ENCODE data around the gene SEMA3A. TPM values are rescaled to one million over a fixed set of nuclear protein-coding genes. Genes with fewer than 3 reads are reported as not detected.

The SEMA3A gene
- polyA plus RNA-seq, 1 donor from 2014 or later = 0.08 TPM

DNA sequence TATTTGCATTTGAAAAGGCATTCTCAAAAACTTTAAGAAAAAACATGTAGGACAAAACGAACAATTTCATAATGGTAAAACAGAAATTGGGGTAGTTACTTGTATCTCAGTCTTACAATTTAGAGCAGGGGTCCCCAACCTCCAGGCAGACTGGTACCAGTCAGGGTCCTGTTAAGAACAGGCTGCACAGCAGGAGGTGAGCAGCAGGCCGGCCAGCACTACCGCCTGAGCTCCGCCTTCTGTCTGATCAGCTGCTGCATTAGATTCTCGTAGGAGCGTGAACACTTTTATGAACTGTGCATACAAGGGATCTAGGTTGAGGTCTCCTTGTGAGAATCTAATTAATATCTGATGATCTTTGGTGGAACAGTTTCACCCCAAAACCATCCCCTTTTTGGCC is 77.3 kb downstream of the SEMA3A start:
- Mint-ChIP-seq H3K36me3 (no peaks in the 10 kb centered on the region), H3K4me3 (no peak overlapping the region), H3K4me1 (no peaks in the 10 kb centered on the region), H3K9me3 (peaks cover 0 to 8% (median 1%) of the 10 kb centered on the region in 3 donors), H3K27ac (no peak overlapping the region), H3K27me3 (no peaks in the 10 kb centered on the region)

DNA sequence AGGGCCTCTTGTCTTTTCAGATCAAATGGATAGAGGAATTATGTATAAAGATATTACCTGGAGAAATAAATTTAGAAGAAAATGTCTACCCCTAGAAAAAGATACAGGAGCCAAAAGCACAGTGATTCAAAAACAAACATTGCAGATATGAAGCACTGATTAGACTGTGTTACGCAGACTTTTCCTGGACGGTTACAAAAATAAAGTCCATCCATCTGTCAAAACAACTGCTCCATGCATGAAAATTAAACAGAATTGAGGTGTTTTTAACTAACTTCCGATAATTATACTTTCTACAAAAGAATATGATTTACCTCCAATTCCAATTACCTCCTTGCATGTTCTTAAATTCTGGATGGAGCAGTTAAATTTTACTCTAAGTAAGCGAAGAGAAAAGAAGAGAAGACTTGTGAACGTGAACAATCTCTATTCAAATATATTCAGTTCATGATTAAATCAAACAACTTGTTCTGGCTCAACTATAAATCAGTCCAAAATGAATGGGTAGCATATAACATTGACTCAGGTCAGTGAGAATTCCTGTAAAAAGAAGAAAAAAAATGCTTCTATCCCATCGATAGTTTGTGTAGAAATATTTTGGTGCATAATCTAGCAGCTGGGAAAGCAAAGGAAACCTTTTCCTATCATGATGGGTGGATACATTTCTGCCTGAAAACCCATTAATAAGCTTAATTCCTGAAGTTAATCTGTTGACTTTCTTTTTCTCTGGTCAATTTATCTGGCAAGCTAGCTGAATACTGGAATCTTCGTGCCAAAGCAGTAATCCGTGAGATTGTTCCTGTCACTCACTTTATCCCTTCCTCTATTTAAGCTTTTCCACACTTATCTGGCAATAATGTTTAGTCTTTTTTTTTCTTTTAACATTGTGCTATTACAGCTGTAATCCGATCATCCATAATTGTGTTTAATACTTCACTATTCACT is 80.4 kb downstream of the SEMA3A start:
- no peaks in the 10 kb centered on the region for H3K27me3 Mint-ChIP-seq
- no peaks in the 10 kb centered on the region for H3K4me1 Mint-ChIP-seq
- H3K9me3 Mint-ChIP-seq = peaks cover 0 to 13% (median 1%) of the 10 kb centered on the region in 3 donors
- H3K36me3 Mint-ChIP-seq = no peaks in the 10 kb centered on the region
- H3K27ac Mint-ChIP-seq = no peak overlapping the region
- no peak overlapping the region for H3K4me3 Mint-ChIP-seq

GRCh38 chr7:84113286-84113685 is 81.3 kb downstream of the SEMA3A start:
- H3K36me3 Mint-ChIP-seq = no peaks in the 10 kb centered on the region

GRCh38 chr7:84112771-84113170 is 81.8 kb downstream of the SEMA3A start:
- Mint-ChIP-seq H3K27ac (no peak overlapping the region), H3K36me3 (no peaks in the 10 kb centered on the region), H3K4me3 (no peak overlapping the region)

More at GRCh38 chr7:84113286-84113685, 81.3 kb downstream of the SEMA3A start:
- H3K4me1 Mint-ChIP-seq = no peaks in the 10 kb centered on the region
- H3K27ac Mint-ChIP-seq = no peak overlapping the region
- no peaks in the 10 kb centered on the region for H3K27me3 Mint-ChIP-seq
- no peak overlapping the region for H3K4me3 Mint-ChIP-seq
- peaks cover 0 to 9% (median 1%) of the 10 kb centered on the region in 3 donors for H3K9me3 Mint-ChIP-seq

DNA sequence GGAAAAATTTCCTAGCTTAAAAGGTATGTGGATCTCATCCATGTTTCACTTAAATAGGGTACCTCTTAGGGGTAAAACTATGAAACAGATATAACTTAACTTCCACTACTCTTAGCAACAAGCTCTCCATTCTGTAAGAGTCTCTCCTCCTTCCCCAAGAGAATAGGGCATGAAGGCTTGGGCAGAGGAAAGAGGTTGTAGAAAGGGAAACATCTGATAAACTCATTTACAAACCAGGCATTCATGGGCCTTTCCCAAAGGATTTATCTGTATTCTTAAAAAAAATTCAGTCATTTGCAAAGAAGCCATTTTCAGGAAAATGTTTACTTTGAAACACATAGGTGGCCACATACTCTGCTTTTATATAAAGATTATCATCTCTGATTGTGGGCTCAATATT is 82.7 kb downstream of the SEMA3A start:
- Mint-ChIP-seq H3K36me3 (no peaks in the 10 kb centered on the region), H3K4me1 (no peaks in the 10 kb centered on the region), H3K27me3 (no peaks in the 10 kb centered on the region), H3K4me3 (no peak overlapping the region), H3K9me3 (peaks cover 1 to 9% (median 2%) of the 10 kb centered on the region in 3 donors), H3K27ac (no peak overlapping the region)

More at GRCh38 chr7:84112771-84113170, 81.8 kb downstream of the SEMA3A start:
- H3K4me1 Mint-ChIP-seq = no peaks in the 10 kb centered on the region
- H3K27me3 Mint-ChIP-seq = no peaks in the 10 kb centered on the region
- peaks cover 0 to 9% (median 1%) of the 10 kb centered on the region in 3 donors for H3K9me3 Mint-ChIP-seq

DNA sequence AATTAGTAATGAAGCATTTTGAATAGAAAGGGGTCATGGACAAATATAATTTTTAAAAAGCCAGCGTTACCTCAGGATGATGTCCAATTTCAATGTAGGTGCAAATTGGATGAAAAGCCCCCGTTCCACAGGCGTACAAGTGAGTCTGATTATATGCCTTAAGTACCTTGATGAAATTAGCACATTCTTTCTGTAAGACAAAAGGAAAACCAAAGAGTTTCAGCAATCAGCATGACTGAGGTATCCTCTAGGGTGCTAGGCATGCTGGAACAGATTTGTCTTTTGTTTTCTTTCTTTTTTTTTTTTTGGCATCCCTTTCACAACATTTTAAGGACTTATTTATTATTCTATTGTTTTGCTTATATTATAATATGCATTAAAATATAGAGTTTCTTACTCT is 84.2 kb downstream of the SEMA3A start:
- no peaks in the 10 kb centered on the region for H3K4me1 Mint-ChIP-seq
- H3K9me3 Mint-ChIP-seq = peaks cover 1 to 9% (median 2%) of the 10 kb centered on the region in 3 donors
- H3K4me3 Mint-ChIP-seq = no peak overlapping the region
- no peak overlapping the region for H3K27ac Mint-ChIP-seq
- no peaks in the 10 kb centered on the region for H3K36me3 Mint-ChIP-seq
- no peaks in the 10 kb centered on the region for H3K27me3 Mint-ChIP-seq

DNA sequence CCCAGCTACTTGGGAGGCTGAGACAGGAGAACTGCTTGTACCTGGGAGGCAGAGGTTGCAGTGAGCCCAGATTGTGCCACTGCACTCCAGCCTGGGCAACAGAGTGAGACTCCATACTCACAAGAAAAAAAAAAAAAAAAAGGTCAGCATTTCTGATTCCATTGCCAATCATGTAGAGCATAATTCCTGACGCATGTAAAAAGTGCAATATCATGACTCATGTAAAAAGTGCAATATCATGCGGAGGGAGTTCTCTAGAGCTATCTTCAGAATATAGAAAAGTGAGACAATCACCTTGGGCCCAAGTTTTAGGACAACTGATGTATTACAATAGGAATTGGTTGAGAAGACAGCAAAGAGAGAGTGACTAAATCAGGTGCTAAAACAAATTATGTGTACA is 85.8 kb downstream of the SEMA3A start:
- H3K4me1 Mint-ChIP-seq = no peaks in the 10 kb centered on the region
- H3K27me3 Mint-ChIP-seq = no peaks in the 10 kb centered on the region
- no peaks in the 10 kb centered on the region for H3K36me3 Mint-ChIP-seq
- no peak overlapping the region for H3K4me3 Mint-ChIP-seq
- peaks cover 1 to 9% (median 2%) of the 10 kb centered on the region in 3 donors for H3K9me3 Mint-ChIP-seq
- H3K27ac Mint-ChIP-seq = no peak overlapping the region

DNA sequence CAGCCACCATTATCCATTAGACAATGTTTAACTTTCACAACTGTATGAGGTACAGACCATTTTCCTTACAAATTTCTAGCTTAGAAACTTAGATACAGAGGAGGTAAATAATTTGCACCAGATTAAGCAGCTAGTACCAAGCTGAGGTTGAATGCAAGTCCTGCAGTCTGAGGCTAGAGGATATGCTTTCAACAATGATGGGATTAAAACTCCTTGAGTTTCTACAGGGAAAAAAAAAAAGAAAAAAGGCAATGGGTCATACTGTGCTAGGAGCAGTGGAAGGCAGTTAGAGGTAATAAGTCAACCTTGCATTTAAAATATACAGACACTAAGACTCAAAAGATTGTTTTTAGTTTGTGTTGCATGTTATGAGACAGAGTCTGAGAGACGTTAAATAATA is 86.5 kb downstream of the SEMA3A start:
- Mint-ChIP-seq H3K9me3 (peaks cover 1 to 9% (median 2%) of the 10 kb centered on the region in 3 donors), H3K4me1 (no peaks in the 10 kb centered on the region), H3K36me3 (no peaks in the 10 kb centered on the region)

GRCh38 chr7:84107259-84107658 is 87.3 kb downstream of the SEMA3A start:
- no peaks in the 10 kb centered on the region for H3K4me1 Mint-ChIP-seq
- no peak overlapping the region for H3K27ac Mint-ChIP-seq
- no peak overlapping the region for H3K4me3 Mint-ChIP-seq
- H3K27me3 Mint-ChIP-seq = no peaks in the 10 kb centered on the region
- no peaks in the 10 kb centered on the region for H3K36me3 Mint-ChIP-seq
- peaks cover under 1 to 5% (median 2%) of the 10 kb centered on the region in 3 donors for H3K9me3 Mint-ChIP-seq

More for the DNA sequence above, 86.5 kb downstream of the SEMA3A start:
- Mint-ChIP-seq H3K27me3 (no peaks in the 10 kb centered on the region), H3K27ac (no peak overlapping the region), H3K4me3 (no peak overlapping the region)

DNA sequence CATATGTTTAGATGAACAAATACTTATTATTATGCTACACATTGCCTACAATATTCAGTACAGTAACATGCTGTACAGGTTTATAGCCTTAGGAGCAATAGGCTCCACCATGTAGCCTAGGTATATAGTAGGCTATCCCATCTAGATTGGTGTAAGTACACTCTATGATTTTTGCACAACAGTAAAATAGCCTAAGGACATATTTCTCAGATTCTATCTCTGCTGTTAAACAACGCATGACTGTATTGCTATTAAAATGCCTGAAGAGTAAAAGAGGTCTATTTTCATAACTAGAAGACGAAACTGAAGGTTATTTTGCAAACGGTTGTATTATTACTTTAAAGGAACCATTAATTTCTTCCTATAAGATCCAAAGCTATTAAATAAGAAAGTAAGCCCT is 88.3 kb downstream of the SEMA3A start:
- Mint-ChIP-seq H3K4me1 (no peaks in the 10 kb centered on the region), H3K4me3 (no peak overlapping the region), H3K27ac (no peak overlapping the region), H3K27me3 (no peaks in the 10 kb centered on the region), H3K9me3 (peaks cover 2 to 5% (median 2%) of the 10 kb centered on the region in 3 donors), H3K36me3 (no peaks in the 10 kb centered on the region)

GRCh38 chr7:84105586-84105985 is 89.0 kb downstream of the SEMA3A start:
- Mint-ChIP-seq H3K4me1 (no peaks in the 10 kb centered on the region), H3K4me3 (no peak overlapping the region), H3K27ac (no peak overlapping the region), H3K9me3 (peaks cover 2 to 5% (median 2%) of the 10 kb centered on the region in 3 donors), H3K36me3 (no peaks in the 10 kb centered on the region), H3K27me3 (no peaks in the 10 kb centered on the region)

GRCh38 chr7:84104826-84105225 is 89.8 kb downstream of the SEMA3A start:
- H3K27ac Mint-ChIP-seq = no peak overlapping the region
- no peak overlapping the region for H3K4me3 Mint-ChIP-seq
- H3K4me1 Mint-ChIP-seq = no peaks in the 10 kb centered on the region
- H3K27me3 Mint-ChIP-seq = no peaks in the 10 kb centered on the region
- no peaks in the 10 kb centered on the region for H3K36me3 Mint-ChIP-seq
- peaks cover 2 to 4% (median 2%) of the 10 kb centered on the region in 3 donors for H3K9me3 Mint-ChIP-seq

DNA sequence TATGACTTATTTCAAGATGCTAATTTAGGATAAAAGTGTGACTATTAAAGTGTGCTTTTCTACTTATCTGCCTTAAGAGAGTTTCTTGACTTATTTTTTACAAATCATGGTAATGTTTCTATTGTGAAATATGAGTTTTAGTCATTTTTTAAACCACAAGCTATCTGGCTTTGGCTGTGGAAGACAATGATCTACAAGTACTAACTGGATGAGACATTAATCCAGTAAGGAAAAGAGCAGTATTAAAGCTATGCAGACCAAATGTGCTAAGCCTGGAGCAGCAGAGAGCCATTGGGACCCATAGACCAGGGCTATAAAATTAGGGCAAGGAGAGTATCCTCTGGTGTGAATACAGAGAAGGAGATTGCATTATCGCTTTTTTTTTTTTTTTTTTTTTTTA is 92.4 kb downstream of the SEMA3A start:
- no peaks in the 10 kb centered on the region for H3K4me1 Mint-ChIP-seq
- H3K4me3 Mint-ChIP-seq = no peak overlapping the region
- no peak overlapping the region for H3K27ac Mint-ChIP-seq
- H3K9me3 Mint-ChIP-seq = peaks cover 0 to 6% (median 2%) of the 10 kb centered on the region in 3 donors
- H3K27me3 Mint-ChIP-seq = no peaks in the 10 kb centered on the region
- H3K36me3 Mint-ChIP-seq = no peaks in the 10 kb centered on the region

DNA sequence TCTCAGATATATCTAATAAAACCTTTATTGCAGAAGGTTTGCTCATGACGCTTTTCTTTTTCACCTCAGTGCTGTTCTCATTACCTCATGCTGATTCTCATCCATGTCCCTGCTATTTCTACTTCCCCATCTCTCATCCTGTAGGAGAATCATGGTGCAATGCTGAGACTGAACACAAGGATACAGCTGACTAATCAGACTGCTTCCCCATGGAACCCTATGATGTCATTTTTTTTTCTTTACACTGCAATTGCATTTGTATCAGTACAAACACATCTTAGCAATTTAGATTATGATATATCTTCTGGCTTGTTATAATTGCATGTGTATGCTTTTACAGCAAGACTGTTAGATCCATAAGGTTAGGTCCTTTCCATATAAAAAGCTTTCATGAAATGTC is 93.7 kb downstream of the SEMA3A start:
- H3K4me1 Mint-ChIP-seq = no peaks in the 10 kb centered on the region
- H3K36me3 Mint-ChIP-seq = no peaks in the 10 kb centered on the region
- no peak overlapping the region for H3K4me3 Mint-ChIP-seq
- peaks cover 0 to 6% (median 3%) of the 10 kb centered on the region in 3 donors for H3K9me3 Mint-ChIP-seq
- no peak overlapping the region for H3K27ac Mint-ChIP-seq
- no peaks in the 10 kb centered on the region for H3K27me3 Mint-ChIP-seq

DNA sequence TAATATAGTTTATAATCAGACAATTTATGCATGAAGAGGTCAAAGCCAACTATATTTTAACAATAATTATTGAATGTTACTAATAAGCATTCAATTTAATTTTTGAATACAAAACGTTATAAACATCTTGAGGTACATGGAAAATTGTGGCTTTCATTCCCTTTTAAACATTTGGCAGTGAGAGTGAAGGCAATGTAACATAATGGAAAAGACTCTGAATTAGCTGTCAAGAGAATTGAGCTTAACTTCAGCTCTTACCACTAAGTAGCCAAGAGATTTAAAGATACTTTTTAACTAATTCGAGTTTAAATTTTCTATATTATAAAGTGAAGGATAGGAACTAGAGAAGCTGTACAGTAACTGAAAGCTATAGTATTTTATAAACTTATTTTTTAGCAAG is 98.6 kb downstream of the SEMA3A start:
- Mint-ChIP-seq H3K4me3 (no peak overlapping the region), H3K27ac (no peak overlapping the region), H3K4me1 (peaks cover 0 to 3% (median 0%) of the 10 kb centered on the region in 3 donors)

DNA sequence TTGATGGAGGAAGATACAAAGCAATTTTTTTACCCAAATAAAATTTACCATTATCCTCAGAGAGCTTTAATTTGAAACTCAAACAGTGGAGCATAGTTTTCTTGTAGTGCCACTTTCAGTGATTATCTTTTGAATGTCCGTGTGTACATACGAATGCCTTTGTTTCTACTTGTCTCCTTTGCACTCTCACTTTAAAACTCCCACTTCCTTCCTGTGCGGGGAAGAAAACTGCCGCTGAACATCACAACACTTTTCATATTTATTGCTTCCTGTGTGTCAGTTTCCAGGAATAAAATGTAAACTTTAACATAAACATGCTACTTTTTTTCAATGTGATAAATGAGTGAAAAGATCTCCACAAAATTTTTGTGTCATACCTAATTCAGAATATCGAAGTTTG is 102.4 kb downstream of the SEMA3A start:
- H3K27me3 Mint-ChIP-seq = no peaks in the 10 kb centered on the region
- H3K4me3 Mint-ChIP-seq = no peak overlapping the region
- no peak overlapping the region for H3K27ac Mint-ChIP-seq
- peaks cover 0 to 3% (median 0%) of the 10 kb centered on the region in 3 donors for H3K4me1 Mint-ChIP-seq
- H3K9me3 Mint-ChIP-seq = peaks cover 0 to 9% (median 4%) of the 10 kb centered on the region in 3 donors
- H3K36me3 Mint-ChIP-seq = no peaks in the 10 kb centered on the region

More for the DNA sequence above, 98.6 kb downstream of the SEMA3A start:
- H3K36me3 Mint-ChIP-seq = no peaks in the 10 kb centered on the region
- H3K27me3 Mint-ChIP-seq = no peaks in the 10 kb centered on the region
- H3K9me3 Mint-ChIP-seq = peaks cover 0 to 15% (median 4%) of the 10 kb centered on the region in 3 donors
